Endothelial cell of umbilical vein (primary cell): ENCODE results near the gene SHOC2. TPM values are rescaled to one million over a fixed set of nuclear protein-coding genes. Genes with fewer than 3 reads are reported as not detected.

ENCODE experiments used
- BruUV-seq: library from RNA; stranded (reverse); fragments of 400-500 nt; replicated peaks from 2 replicates; lab custom pipeline; 2021; lab: Mats Ljungman, UMichigan
- CTCF ChIA-PET: fragments of 300-600, 350-600 bp; sonication (Branson Sonifier 250); formaldehyde crosslinking; loops from one replicate; lab custom pipeline; 2021; ENCODE audit warnings: antibody characterized with exemption, inconsistent platforms; lab: Charles Lee
- POLR2A ChIA-PET: fragments of 300-600, 350-600 bp; sonication (Branson Sonifier 250); formaldehyde crosslinking; loops from one replicate; lab custom pipeline; 2021; ENCODE audit warnings: antibody characterized with exemption, inconsistent platforms; lab: Charles Lee
- DNase-seq: peaks from one replicate; pipeline ENCODE4 v3.0.0-alpha.2; 2011; ENCODE audit warnings: low read depth, low spot score
- FAIRE-seq: peaks from 2 replicates; lab custom pipeline; 2011; peaks lifted over from hg19 to GRCh38; lab: Jason Lieb, UNC
- H2AFZ ChIP-seq: 2 replicates; pipeline ENCODE4 v1.6.0; 2012; ENCODE audit warnings: low read depth, low read length, control low read depth, inconsistent platforms
- H3K27ac ChIP-seq: 2 replicates; pipeline ENCODE4 v1.5.1; 2011; ENCODE audit warnings: low read depth, mild to moderate bottlenecking, control low read depth, low read length, moderate library complexity; ENCODE audit not compliant: insufficient read depth
- H3K27me3 ChIP-seq, 2 experiments: 2 replicates each; pipeline versions ENCODE4 v1.6.0 to v1.6.1; 2011; ENCODE audit warnings: low read length in 2 of 2, mixed read lengths in 1 of 2; ENCODE audit not compliant: control insufficient read depth in 2 of 2, insufficient read depth in 2 of 2
- H3K36me3 ChIP-seq, 2 experiments: 2 replicates in 1 of 2; 3 replicates in 1 of 2; pipeline ENCODE4 v1.5.1; 2011; ENCODE audit warnings: low read length in 2 of 2, mild to moderate bottlenecking in 1 of 2, moderate library complexity in 1 of 2; ENCODE audit not compliant: control insufficient read depth in 2 of 2, insufficient read depth in 2 of 2; ENCODE audit errors: extremely low read depth in 1 of 2
- H3K4me1 ChIP-seq: 3 replicates; pipeline ENCODE4 v1.5.1; 2011; ENCODE audit warnings: mild to moderate bottlenecking, low read length; ENCODE audit not compliant: control insufficient read depth, insufficient read depth; ENCODE audit errors: extremely low read depth
- H3K4me2 ChIP-seq: 2 replicates; pipeline ENCODE4 v1.6.1; 2011; ENCODE audit warnings: low read length, control low read depth, mixed read lengths; ENCODE audit not compliant: insufficient read depth
- H3K4me3 ChIP-seq, 3 experiments: fragments of 200-600 bp in 1 of 3; sonication (generic), shearing (Covaris generic) in 1 of 3; replicated peaks in 1 of 3; 2 replicates each; pipeline ENCODE4 v1.5.1; 2011 to 2016; ENCODE audit warnings: control low read depth in 3 of 3, low read length in 3 of 3, mild to moderate bottlenecking in 2 of 3, inconsistent platforms in 1 of 3, low read depth in 1 of 3, moderate library complexity in 1 of 3; ENCODE audit not compliant: insufficient read depth in 1 of 3
- H3K79me2 ChIP-seq: 2 replicates; pipeline ENCODE4 v1.6.0; 2012; ENCODE audit warnings: low read length, inconsistent platforms; ENCODE audit not compliant: control insufficient read depth, insufficient read depth
- H3K9ac ChIP-seq: replicated peaks from 2 replicates; pipeline ENCODE3; 2011; ENCODE audit warnings: low read length, control low read depth; ENCODE audit not compliant: insufficient read depth; ENCODE audit errors: extremely low read depth
- H3K9me1 ChIP-seq: replicated peaks from 3 replicates; pipeline ENCODE4 v1.6.0; 2011; ENCODE audit warnings: mild to moderate bottlenecking, low read length; ENCODE audit not compliant: control insufficient read depth, insufficient read depth; ENCODE audit errors: extremely low read depth
- H3K9me3 ChIP-seq: replicated peaks from 2 replicates; pipeline ENCODE4 v1.5.1; 2012; ENCODE audit warnings: low read length, inconsistent platforms; ENCODE audit not compliant: control insufficient read depth, insufficient read depth
- H4K20me1 ChIP-seq: replicated peaks from 2 replicates; pipeline ENCODE3; 2011; ENCODE audit warnings: mild to moderate bottlenecking, low read length; ENCODE audit not compliant: control insufficient read depth, insufficient read depth; ENCODE audit errors: extremely low read depth
- CTCF ChIP-seq, 2 donors: IDR thresholded peaks; 1 replicate in 1 of 2; 2 replicates in 1 of 2; pipeline ENCODE4 v1.5.1; 2011; ENCODE audit warnings: low read length in 2 of 2, mild to moderate bottlenecking in 2 of 2, moderate library complexity in 2 of 2, control low read depth in 1 of 2, inconsistent platforms in 1 of 2, low read depth in 1 of 2; ENCODE audit not compliant: insufficient read depth in 1 of 2; ENCODE audit errors: extremely low read depth in 1 of 2
- EZH2 ChIP-seq: IDR thresholded peaks from 2 replicates; pipeline ENCODE4 v1.6.1; 2012; ENCODE audit warnings: borderline replicate concordance, low read depth, mild to moderate bottlenecking, moderate library complexity, low read length, inconsistent platforms; ENCODE audit not compliant: severe bottlenecking
- FOS ChIP-seq: IDR thresholded peaks from 2 replicates; pipeline ENCODE4 v1.6.1; 2011; ENCODE audit warnings: mild to moderate bottlenecking, low read length, moderate library complexity, borderline replicate concordance; ENCODE audit not compliant: insufficient read depth
- GATA2 ChIP-seq: IDR thresholded peaks from 2 replicates; pipeline ENCODE4 v1.7.0; 2011; ENCODE audit warnings: low read depth, mild to moderate bottlenecking, moderate library complexity, mixed read lengths, low read length; ENCODE audit not compliant: insufficient read length, insufficient read depth
- JUN ChIP-seq: IDR thresholded peaks from 2 replicates; pipeline ENCODE4 v1.6.1; 2011; ENCODE audit warnings: borderline replicate concordance, low read depth; ENCODE audit not compliant: insufficient read length, insufficient read depth
- MAX ChIP-seq: IDR thresholded peaks from 2 replicates; pipeline ENCODE4 v1.6.1; 2011; ENCODE audit not compliant: insufficient read depth, insufficient read length
- MYC ChIP-seq: IDR thresholded peaks from one replicate; pipeline ENCODE4 v1.6.1; 2011; ENCODE audit warnings: mild to moderate bottlenecking, low read depth, low read length
- POLR2A ChIP-seq: IDR thresholded peaks from 2 replicates; pipeline ENCODE4 v1.6.1; 2012; ENCODE audit warnings: low read depth, mild to moderate bottlenecking, control low read depth, low read length
- POLR2AphosphoS5 ChIP-seq: IDR thresholded peaks from 2 replicates; pipeline ENCODE4 v1.6.1; 2012; ENCODE audit warnings: low read depth, mild to moderate bottlenecking, control low read depth, low read length, moderate library complexity; ENCODE audit not compliant: insufficient read depth
- dilution Hi-C: fragments of 300-500 bp; cut with MboI; formaldehyde crosslinking; loops from one replicate; pipeline ENCODE4 v1.15.0; 2019; ENCODE audit warnings: low sequenced_read_pairs; ENCODE audit not compliant: extremely low pct_ligation_motif_present
- intact Hi-C: fragments of 100-400 bp; cut with micrococcal nuclease; formaldehyde crosslinking; loops from one replicate; pipeline ENCODE4 v1.10.0; 2022
- polyA plus RNA-seq, 4 experiments: library from polyadenylated mRNA; depleted of rRNA in 3 of 4; stranded (reverse) in 3 of 4; unstranded in 1 of 4; fragments of >200 nt; gene quantifications; 2 replicates each; pipeline versions ENCODE4 v1.2.1 to v1.2.3, GENCODE V29; 2011 to 2012; ENCODE audit warnings: missing spikeins in 1 of 4
- total RNA-seq: library from RNA; stranded (reverse); gene quantifications from 2 replicates; pipeline ENCODE4 v1.2.3, GENCODE V29; 2021

Gene SHOC2
- total and polyA plus RNA-seq, 2 donors (not counting 3 experiments of a cell fraction or from before 2014, with no cell fraction given) = 13.0 to 37.1 TPM

- dilution Hi-C loops = no loop called here
- Histone ChIP-seq H3K27ac (no peak overlapping the region), H3K4me3 (no peak overlapping the region), H3K79me2 (no peaks in the 10 kb centered on the region), H3K9me1 (no peaks in the 10 kb centered on the region), H3K4me1 (no peaks in the 10 kb centered on the region), H3K4me2 (no peak overlapping the region), H2AFZ (no peak overlapping the region), H3K9ac (no peak overlapping the region), H4K20me1 (no peaks in the 10 kb centered on the region), H3K36me3 (peaks cover 0 to 11% of the 10 kb centered on the region in 2 experiments), H3K9me3 (no peaks in the 10 kb centered on the region), H3K27me3 (no peaks in the 10 kb centered on the region)
- no peak for DNase-seq
- TF ChIP-seq CTCF (IDR thresholded peaks at IDR 0.05; ENCODE audit: extremely low read depth in 1 of 2, insufficient read depth in 1 of 2, low read depth in 1 of 2, low read length in 2 of 2) = no peak
- no peak for TF ChIP-seq GATA2
- TF ChIP-seq FOS = no peak
- TF ChIP-seq POLR2A = no peak
- TF ChIP-seq POLR2AphosphoS5 = no peak
- no peak for TF ChIP-seq JUN
- TF ChIP-seq EZH2 = no peak
- TF ChIP-seq MYC = no peak
- no peak for TF ChIP-seq MAX
- BruUV-seq = no TSS peak
- no peak for FAIRE-seq
- ChIA-PET CTCF (interaction anchor here (1.0 kb wide), 1 partner anchor 12 kb away, joined by 4 read pairs; no protein-coding TSS in a partner anchor), POLR2A (no interaction called here)
- intact Hi-C loops = no loop called here
Measured at GRCh38 chr10:111007486-111007885, 88.1 kb downstream of the SHOC2 start.
